ENCODE data around the gene NTPCR. TPM values are rescaled to one million over a fixed set of nuclear protein-coding genes. Genes with fewer than 3 reads are reported as not detected.

NTPCR gene
- total RNA-seq, 1 experiment from 2014 or later = 50.0 TPM

GRCh38 chr1:233031521-233031920, 81.1 kb downstream of the NTPCR start:
- Histone ChIP-seq H3K27me3 (replicated peaks; ENCODE audit: insufficient read depth, low read depth, low read length, poor library complexity) (no peaks in the 10 kb centered on the region), H3K9me3 (ENCODE audit: low read depth, low read length, poor library complexity, severe bottlenecking) (no peaks in the 10 kb centered on the region), H3K36me3 (ENCODE audit: insufficient read depth, low read length, poor library complexity, severe bottlenecking) (no peaks in the 10 kb centered on the region), H3K4me1 (ENCODE audit: insufficient read depth, low read length, poor library complexity, severe bottlenecking) (no peaks in the 10 kb centered on the region), H3K27ac (ENCODE audit: low read depth, low read length, poor library complexity, severe bottlenecking) (no peak overlapping the region), H3K4me3 (ENCODE audit: low read depth, low read length, poor library complexity, severe bottlenecking) (no peak overlapping the region)
- TF ChIP-seq CTCF (conservative IDR thresholded peaks at IDR 0.05; ENCODE audit: low read depth, low read length) = no peak
- TF ChIP-seq EZH2 (IDR thresholded peaks at IDR 0.05; ENCODE audit: borderline replicate concordance, low read depth, low read length, poor library complexity, severe bottlenecking) = no peak
- intact Hi-C loops (cut with micrococcal nuclease; ENCODE audit: unreplicated experiment) = no loop called here
- no peak for DNase-seq (ENCODE audit: low spot score)
- POLR2A ChIA-PET (ENCODE audit: low non-redundant PET) = no interaction called here
- no TSS peak for BruUV-seq (replicated peaks)
- CTCF ChIA-PET = no interaction called here

DNA sequence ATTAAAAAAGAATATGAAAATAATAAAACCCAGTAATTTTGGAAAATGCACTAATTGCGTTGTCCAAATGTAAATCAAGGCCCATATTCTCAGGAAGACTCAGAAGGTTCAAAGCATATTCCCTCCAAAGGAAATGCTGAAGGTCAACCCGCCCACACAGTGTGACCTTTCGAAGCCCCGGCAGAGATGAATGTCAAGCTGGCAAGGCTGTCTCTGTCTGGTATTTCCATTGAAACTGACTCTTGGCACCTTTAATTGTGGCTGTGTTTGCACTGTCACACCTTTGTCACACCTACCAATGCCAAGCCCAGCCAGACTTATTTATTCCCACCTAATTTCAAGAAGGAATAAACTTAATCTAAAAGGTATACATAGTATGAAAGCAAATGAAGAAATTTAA, 82.5 kb downstream of the NTPCR start:
- CTCF ChIA-PET = no interaction called here
- BruUV-seq (replicated peaks) = no TSS peak
- no peaks in the 10 kb centered on the region for H3K27me3 ChIP-seq (replicated peaks; ENCODE audit: insufficient read depth, low read depth, low read length, poor library complexity)

DNA sequence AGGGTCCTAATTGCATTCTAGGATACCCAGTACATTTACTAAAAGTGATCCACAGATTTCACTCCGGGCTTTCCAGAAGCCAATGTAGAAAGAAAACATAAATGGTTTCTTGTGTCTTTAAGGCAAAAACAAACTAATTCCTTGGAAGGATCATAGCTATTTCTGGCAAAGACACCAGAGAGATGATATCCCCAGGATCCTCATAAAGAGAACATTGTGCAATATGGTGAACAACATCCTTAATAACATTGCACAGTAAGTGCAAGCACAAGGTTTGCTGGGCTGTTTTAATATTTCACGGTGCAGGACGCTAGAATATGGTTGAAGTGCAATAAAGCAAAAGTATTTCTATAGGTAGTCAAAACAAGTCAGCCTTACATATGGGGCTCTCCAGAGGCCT, 83.0 kb downstream of the NTPCR start:
- no TSS peak for BruUV-seq (replicated peaks)
- no peak overlapping the region for H3K4me3 ChIP-seq (ENCODE audit: low read depth, low read length, poor library complexity, severe bottlenecking)
- H3K27me3 ChIP-seq (replicated peaks; ENCODE audit: insufficient read depth, low read depth, low read length, poor library complexity) = no peaks in the 10 kb centered on the region
- TF ChIP-seq EZH2 (IDR thresholded peaks at IDR 0.05; ENCODE audit: borderline replicate concordance, low read depth, low read length, poor library complexity, severe bottlenecking) = no peak
- TF ChIP-seq CTCF (conservative IDR thresholded peaks at IDR 0.05; ENCODE audit: low read depth, low read length) = no peak
- H3K36me3 ChIP-seq (ENCODE audit: insufficient read depth, low read length, poor library complexity, severe bottlenecking) = no peaks in the 10 kb centered on the region
- H3K9me3 ChIP-seq (ENCODE audit: low read depth, low read length, poor library complexity, severe bottlenecking) = no peaks in the 10 kb centered on the region
- H3K27ac ChIP-seq (ENCODE audit: low read depth, low read length, poor library complexity, severe bottlenecking) = no peak overlapping the region
- ChIA-PET POLR2A (ENCODE audit: low non-redundant PET) (no interaction called here), CTCF (no interaction called here)
- intact Hi-C loops (cut with micrococcal nuclease; ENCODE audit: unreplicated experiment) = no loop called here
- no peak for DNase-seq (ENCODE audit: low spot score)
- no peaks in the 10 kb centered on the region for H3K4me1 ChIP-seq (ENCODE audit: insufficient read depth, low read length, poor library complexity, severe bottlenecking)

More for the DNA sequence above, 82.5 kb downstream of the NTPCR start:
- H3K36me3 ChIP-seq (ENCODE audit: insufficient read depth, low read length, poor library complexity, severe bottlenecking) = no peaks in the 10 kb centered on the region
- no peaks in the 10 kb centered on the region for H3K4me1 ChIP-seq (ENCODE audit: insufficient read depth, low read length, poor library complexity, severe bottlenecking)
- DNase-seq (ENCODE audit: low spot score) = no peak
- intact Hi-C loops (cut with micrococcal nuclease; ENCODE audit: unreplicated experiment) = no loop called here
- POLR2A ChIA-PET (ENCODE audit: low non-redundant PET) = no interaction called here
- TF ChIP-seq CTCF (conservative IDR thresholded peaks at IDR 0.05; ENCODE audit: low read depth, low read length) (no peak), EZH2 (IDR thresholded peaks at IDR 0.05; ENCODE audit: borderline replicate concordance, low read depth, low read length, poor library complexity, severe bottlenecking) (no peak)
- no peak overlapping the region for H3K4me3 ChIP-seq (ENCODE audit: low read depth, low read length, poor library complexity, severe bottlenecking)
- no peaks in the 10 kb centered on the region for H3K9me3 ChIP-seq (ENCODE audit: low read depth, low read length, poor library complexity, severe bottlenecking)
- H3K27ac ChIP-seq (ENCODE audit: low read depth, low read length, poor library complexity, severe bottlenecking) = no peak overlapping the region

Other genes with a start within 250 kb of the NTPCR start
- 4.8 and 5.0 TPM in 2 replicates for gene MAP10, start 145.2 kb upstream of the NTPCR start, total RNA-seq (2021)

Data from A673 (cell line).